G401 (cell line): ENCODE measurements around the gene TPTE2. TPM values are rescaled to one million over a fixed set of nuclear protein-coding genes. Genes with fewer than 3 reads are reported as not detected.

ENCODE experiments used
- total RNA-seq: library from RNA; depleted of rRNA; stranded (reverse); fragments of >200 nt; shearing (Covaris generic); gene quantifications from 2 replicates; pipeline ENCODE4 v1.2.3, GENCODE V29; 2014; rRNA removed

Gene TPTE2
- total RNA-seq, 1 experiment from 2014 or later = not detected

Other genes starting within 250 kb of the TPTE2 start
- gene MPHOSPH8, start 72.1 kb upstream of the TPTE2 start, total RNA-seq = 5.4 and 9.2 TPM in 2 replicates
- gene PSPC1, start 221.4 kb upstream of the TPTE2 start, total RNA-seq = 78.0 and 111 TPM in 2 replicates